Astrocyte (in vitro differentiated cells and primary cell): ENCODE measurements around the gene ARHGAP40. TPM values are rescaled to one million over a fixed set of nuclear protein-coding genes. Genes with fewer than 3 reads are reported as not detected.

ENCODE experiments used
- DNase-seq: peaks from one replicate; pipeline ENCODE4 v3.0.0-alpha.2; 2010; ENCODE audit warnings: low read depth
- FAIRE-seq: peaks from 2 replicates; lab custom pipeline; 2011; peaks lifted over from hg19 to GRCh38; lab: Jason Lieb, UNC
- H2AFZ ChIP-seq: 2 replicates; pipeline ENCODE4 v1.6.0; 2012; ENCODE audit warnings: low read depth, low read length, inconsistent platforms
- H3K27ac ChIP-seq: 2 replicates; pipeline ENCODE4 v1.5.1; 2011; ENCODE audit warnings: low read depth, low read length, inconsistent platforms
- H3K27me3 ChIP-seq: 2 replicates; pipeline ENCODE4 v1.6.0; 2011; ENCODE audit warnings: low read length, inconsistent platforms; ENCODE audit not compliant: insufficient read depth
- H3K36me3 ChIP-seq: 2 replicates; pipeline ENCODE4 v1.5.1; 2011; ENCODE audit warnings: low read length, inconsistent platforms; ENCODE audit not compliant: insufficient read depth
- H3K4me1 ChIP-seq: 2 replicates; pipeline ENCODE4 v1.5.1; 2011; ENCODE audit warnings: low read length, inconsistent platforms; ENCODE audit not compliant: insufficient read depth
- H3K4me2 ChIP-seq: 2 replicates; pipeline ENCODE4 v1.6.0; 2012; ENCODE audit warnings: low read length, inconsistent platforms
- H3K4me3 ChIP-seq: 2 replicates; pipeline ENCODE4 v1.5.1; 2011; ENCODE audit warnings: low read depth, mild to moderate bottlenecking, low read length, inconsistent platforms; ENCODE audit not compliant: insufficient read depth
- H3K79me2 ChIP-seq: 2 replicates; pipeline ENCODE4 v1.6.0; 2012; ENCODE audit warnings: mild to moderate bottlenecking, low read length, inconsistent platforms; ENCODE audit not compliant: insufficient read depth
- H3K9ac ChIP-seq: 2 replicates; pipeline ENCODE4 v1.6.0; 2012; ENCODE audit warnings: mild to moderate bottlenecking, low read length, inconsistent platforms
- H3K9me3 ChIP-seq: 2 replicates; pipeline ENCODE4 v1.5.1; 2012; ENCODE audit warnings: low read depth, mild to moderate bottlenecking, low read length, inconsistent platforms; ENCODE audit not compliant: insufficient read depth
- H4K20me1 ChIP-seq: 2 replicates; pipeline ENCODE4 v1.6.0; 2012; ENCODE audit warnings: low read length, inconsistent platforms; ENCODE audit not compliant: insufficient read depth
- H3K27ac Mint-ChIP-seq: one replicate; pipeline ENCODE4 v1.8.0; 2021; ENCODE audit warnings: mild to moderate bottlenecking, mixed read lengths; ENCODE audit not compliant: unreplicated experiment
- H3K27me3 Mint-ChIP-seq: one replicate; pipeline ENCODE4 v1.8.0; 2021; ENCODE audit warnings: low read depth, mixed read lengths; ENCODE audit not compliant: unreplicated experiment
- H3K36me3 Mint-ChIP-seq: one replicate; pipeline ENCODE4 v1.8.0; 2021; ENCODE audit warnings: low read depth, mixed read lengths; ENCODE audit not compliant: unreplicated experiment
- H3K4me1 Mint-ChIP-seq: one replicate; pipeline ENCODE4 v1.8.0; 2021; ENCODE audit warnings: low read depth, mixed read lengths; ENCODE audit not compliant: unreplicated experiment
- H3K4me3 Mint-ChIP-seq: one replicate; pipeline ENCODE4 v1.8.0; 2021; ENCODE audit warnings: mild to moderate bottlenecking, moderate library complexity, mixed read lengths; ENCODE audit not compliant: unreplicated experiment
- H3K9me3 Mint-ChIP-seq: one replicate; pipeline ENCODE4 v1.8.0; 2021; ENCODE audit warnings: mild to moderate bottlenecking, mixed read lengths; ENCODE audit not compliant: unreplicated experiment
- EZH2 ChIP-seq: IDR thresholded peaks from 2 replicates; pipeline ENCODE4 v1.6.1; 2012; ENCODE audit warnings: mild to moderate bottlenecking, low read length, inconsistent platforms; ENCODE audit not compliant: insufficient read depth
- total RNA-seq: library from RNA; stranded (reverse); gene quantifications from 2 replicates; pipeline ENCODE4 v1.2.1, GENCODE V29; 2021
- TF ChIP-seq, protein P1 (sequence below): IDR thresholded peaks from 2 replicates; pipeline ENCODE4 v1.5.1; 2011; ENCODE audit warnings: low read depth, mild to moderate bottlenecking, inconsistent platforms, low read length, moderate library complexity; ENCODE audit not compliant: insufficient read depth

Gene ARHGAP40
- total RNA-seq, 1 donor from 2014 or later, result 0.27 TPM

DNA sequence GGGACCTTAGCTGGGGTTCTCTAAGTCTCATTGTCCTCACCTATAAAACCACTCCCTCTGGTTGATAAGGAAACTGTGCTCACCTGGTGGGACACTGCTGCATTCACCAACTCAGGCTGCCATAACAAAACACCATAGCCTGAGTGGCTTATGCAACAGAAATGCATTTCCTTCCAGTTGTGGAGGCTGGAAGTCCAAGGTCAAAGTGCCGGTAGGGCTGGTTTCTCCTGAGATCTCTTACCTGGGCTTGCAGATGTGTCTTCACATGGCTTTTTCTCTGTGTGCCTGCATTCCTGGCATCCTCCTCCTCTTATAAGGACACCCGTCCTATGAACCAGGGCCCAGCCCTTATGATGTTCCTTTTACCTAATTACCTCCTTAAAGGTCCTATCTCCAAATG is 62.7 kb downstream of the ARHGAP40 start:
- Histone ChIP-seq H3K79me2 (no peaks in the 10 kb centered on the region), H3K9me3 (no peaks in the 10 kb centered on the region), H3K4me1 (no peaks in the 10 kb centered on the region), H4K20me1 (no peaks in the 10 kb centered on the region), H3K4me3 (no peak overlapping the region), H3K9ac (no peak overlapping the region), H3K27me3 (peaks cover 18% of the 10 kb centered on the region), H2AFZ (no peak overlapping the region), H3K27ac (no peak overlapping the region), H3K36me3 (no peaks in the 10 kb centered on the region), H3K4me2 (no peak overlapping the region)
- FAIRE-seq (no peak), DNase-seq (no peak)
- H3K27ac Mint-ChIP-seq, result no peak overlapping the region
- TF ChIP-seq, protein P1, sequence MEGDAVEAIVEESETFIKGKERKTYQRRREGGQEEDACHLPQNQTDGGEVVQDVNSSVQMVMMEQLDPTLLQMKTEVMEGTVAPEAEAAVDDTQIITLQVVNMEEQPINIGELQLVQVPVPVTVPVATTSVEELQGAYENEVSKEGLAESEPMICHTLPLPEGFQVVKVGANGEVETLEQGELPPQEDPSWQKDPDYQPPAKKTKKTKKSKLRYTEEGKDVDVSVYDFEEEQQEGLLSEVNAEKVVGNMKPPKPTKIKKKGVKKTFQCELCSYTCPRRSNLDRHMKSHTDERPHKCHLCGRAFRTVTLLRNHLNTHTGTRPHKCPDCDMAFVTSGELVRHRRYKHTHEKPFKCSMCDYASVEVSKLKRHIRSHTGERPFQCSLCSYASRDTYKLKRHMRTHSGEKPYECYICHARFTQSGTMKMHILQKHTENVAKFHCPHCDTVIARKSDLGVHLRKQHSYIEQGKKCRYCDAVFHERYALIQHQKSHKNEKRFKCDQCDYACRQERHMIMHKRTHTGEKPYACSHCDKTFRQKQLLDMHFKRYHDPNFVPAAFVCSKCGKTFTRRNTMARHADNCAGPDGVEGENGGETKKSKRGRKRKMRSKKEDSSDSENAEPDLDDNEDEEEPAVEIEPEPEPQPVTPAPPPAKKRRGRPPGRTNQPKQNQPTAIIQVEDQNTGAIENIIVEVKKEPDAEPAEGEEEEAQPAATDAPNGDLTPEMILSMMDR, result no peak
- no peak for TF ChIP-seq EZH2
- peaks cover 48% of the 10 kb centered on the region for H3K27me3 Mint-ChIP-seq
- H3K4me1 Mint-ChIP-seq, result no peaks in the 10 kb centered on the region
- no peak overlapping the region for H3K4me3 Mint-ChIP-seq
- H3K36me3 Mint-ChIP-seq, result no peaks in the 10 kb centered on the region
- peaks cover 9% of the 10 kb centered on the region for H3K9me3 Mint-ChIP-seq

DNA sequence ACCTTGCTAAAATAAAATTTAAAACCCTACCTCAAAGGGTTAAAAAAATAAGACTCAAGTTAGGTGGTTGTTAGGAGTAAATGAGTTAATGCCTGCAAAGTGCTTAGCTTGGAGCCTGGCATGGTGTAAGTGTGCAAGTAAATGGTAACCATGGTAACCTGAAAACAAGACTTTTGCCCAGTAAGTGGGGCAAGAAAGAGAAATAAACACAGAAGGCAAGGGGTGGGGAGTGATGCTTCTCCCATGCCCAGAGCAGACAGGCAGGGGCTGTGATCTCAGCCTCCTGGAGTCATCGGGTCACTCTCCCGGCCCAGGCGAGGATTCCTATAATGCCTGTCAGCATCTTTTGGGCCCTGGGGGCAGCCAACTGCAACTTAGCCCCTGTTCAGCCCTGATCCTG is 63.5 kb downstream of the ARHGAP40 start:
- Histone ChIP-seq H3K27ac (no peak overlapping the region), H4K20me1 (no peaks in the 10 kb centered on the region), H3K4me3 (no peak overlapping the region), H3K9me3 (no peaks in the 10 kb centered on the region), H3K36me3 (no peaks in the 10 kb centered on the region), H3K79me2 (no peaks in the 10 kb centered on the region), H3K27me3 (peaks cover 18% of the 10 kb centered on the region), H3K4me1 (no peaks in the 10 kb centered on the region), H2AFZ (no peak overlapping the region), H3K4me2 (no peak overlapping the region), H3K9ac (no peak overlapping the region)
- TF ChIP-seq, protein P1, result no peak
- no peak for TF ChIP-seq EZH2
- no peak for FAIRE-seq
- no peak for DNase-seq
- peaks cover 9% of the 10 kb centered on the region for H3K9me3 Mint-ChIP-seq
- H3K36me3 Mint-ChIP-seq, result no peaks in the 10 kb centered on the region
- H3K27ac Mint-ChIP-seq, result no peak overlapping the region
- no peak overlapping the region for H3K4me3 Mint-ChIP-seq
- peaks cover 48% of the 10 kb centered on the region for H3K27me3 Mint-ChIP-seq
- no peaks in the 10 kb centered on the region for H3K4me1 Mint-ChIP-seq

DNA sequence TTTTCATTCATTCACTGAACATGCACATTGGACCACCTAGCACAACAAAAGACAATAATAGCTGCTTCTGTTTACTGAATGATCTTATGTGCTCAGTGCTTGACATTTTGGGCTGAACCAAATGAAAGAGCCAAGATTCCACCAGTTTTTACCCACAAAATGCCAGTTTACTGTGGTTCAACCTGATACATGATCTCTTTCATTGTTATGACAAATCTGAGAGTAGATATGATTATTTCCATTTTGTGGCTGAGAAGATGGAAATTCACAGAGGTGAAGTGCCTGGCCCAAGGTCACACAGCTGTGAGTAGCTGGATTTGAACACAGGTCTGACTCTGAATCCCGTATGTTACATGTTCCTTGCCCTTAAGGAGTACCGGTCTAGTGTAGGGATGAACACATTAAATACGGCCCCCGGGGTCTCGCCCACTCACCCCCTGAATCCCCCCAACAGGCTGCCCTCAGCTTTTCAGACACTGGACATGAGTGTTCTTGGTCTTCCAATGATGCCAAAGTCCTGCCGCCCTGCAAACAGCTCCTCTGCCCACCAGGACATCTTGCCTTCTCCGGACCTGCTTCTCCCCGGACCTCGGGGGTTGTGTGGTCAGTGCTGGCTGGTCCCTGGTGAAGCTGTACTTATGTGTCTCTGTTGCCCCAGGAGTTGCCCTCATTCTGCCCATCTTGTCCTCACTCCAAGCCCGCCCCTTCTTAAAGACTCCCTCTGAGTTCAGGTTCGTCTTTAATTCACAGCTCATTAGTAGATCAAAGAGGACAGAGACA is 64.1 kb downstream of the ARHGAP40 start:
- H3K9me3 ChIP-seq, result no peaks in the 10 kb centered on the region
- H3K4me2 ChIP-seq, result no peak overlapping the region
- H4K20me1 ChIP-seq, result no peaks in the 10 kb centered on the region
- H3K4me1 ChIP-seq, result no peaks in the 10 kb centered on the region
- TF ChIP-seq EZH2, result no peak
- TF ChIP-seq, protein P1, result no peak
- Mint-ChIP-seq H3K27ac (no peak overlapping the region), H3K4me3 (no peak overlapping the region), H3K4me1 (no peaks in the 10 kb centered on the region), H3K36me3 (no peaks in the 10 kb centered on the region), H3K27me3 (peaks cover 49% of the 10 kb centered on the region), H3K9me3 (peaks cover 9% of the 10 kb centered on the region)
- H3K27ac ChIP-seq, result no peak overlapping the region
- FAIRE-seq (no peak), DNase-seq (no peak)
- peaks cover 19% of the 10 kb centered on the region for H3K27me3 ChIP-seq
- H3K9ac ChIP-seq, result no peak overlapping the region
- no peaks in the 10 kb centered on the region for H3K79me2 ChIP-seq
- H3K36me3 ChIP-seq, result no peaks in the 10 kb centered on the region
- H2AFZ ChIP-seq, result no peak overlapping the region
- no peak overlapping the region for H3K4me3 ChIP-seq
